Astrocyte of the spinal cord (primary cell): Measurements from ENCODE around the gene APMAP.
"Not testable (repeated sequence)": the region's sequence is repeated elsewhere in the genome, so short reads cannot be mapped to it uniquely, and the experiment has no call there.

Source experiments
- DNase-seq: peaks from one replicate; pipeline ENCODE4 v3.0.0; 2011; ENCODE audit warnings: low read depth, low spot score
- H3K4me3 ChIP-seq: 2 replicates; pipeline ENCODE4 v1.5.1; 2011; ENCODE audit warnings: low read depth, mild to moderate bottlenecking, low read length, moderate library complexity
- CTCF ChIP-seq: IDR thresholded peaks from 2 replicates; pipeline ENCODE4 v1.5.1; 2012; ENCODE audit warnings: low read depth, mild to moderate bottlenecking, low read length, inconsistent platforms
- in situ Hi-C: cut with HindIII; loops from 2 replicates; pipeline ENCODE4 v1.10.0; 2017; ENCODE audit warnings: low sequenced_read_pairs

The APMAP gene

GRCh38 chr20:24934101-24934661 lies 58.4 kb downstream of the APMAP start:
- no peak overlapping the region for H3K4me3 ChIP-seq
- in situ Hi-C loops, result no loop called here
- no peak for TF ChIP-seq CTCF
- DNase-seq, result no peak

- DNase-seq, result no peak
- TF ChIP-seq CTCF, result no peak
- in situ Hi-C loops, result no loop called here
- no peak overlapping the region for H3K4me3 ChIP-seq
Observed at GRCh38 chr20:24933266-24933908, 59.2 kb downstream of the APMAP start.

- H3K4me3 ChIP-seq, in situ Hi-C loops: not testable (repeated sequence)
- DNase-seq, result peak; percentile 5
Observed at GRCh38 chr20:24931893-24932292, 60.7 kb downstream of the APMAP start.

- H3K4me3 ChIP-seq, DNase-seq, in situ Hi-C loops: not testable (repeated sequence)
- TF ChIP-seq CTCF, result peak; percentile 49
Observed at GRCh38 chr20:24930724-24931688, 61.5 kb downstream of the APMAP start.

- DNase-seq, in situ Hi-C loops, H3K4me3 ChIP-seq: not testable (repeated sequence)
Observed at GRCh38 chr20:24929867-24930723, 62.5 kb downstream of the APMAP start.

- in situ Hi-C loops, DNase-seq, H3K4me3 ChIP-seq: not testable (repeated sequence)
Observed at GRCh38 chr20:24929259-24929658, 63.3 kb downstream of the APMAP start.

- H3K4me3 ChIP-seq, DNase-seq, in situ Hi-C loops: not testable (repeated sequence)
Observed at GRCh38 chr20:24920706-24921105, 71.8 kb downstream of the APMAP start.

- in situ Hi-C loops, DNase-seq, H3K4me3 ChIP-seq: not testable (repeated sequence)
Observed at GRCh38 chr20:24919665-24920064, 72.9 kb downstream of the APMAP start.
